ENCODE results near the gene KRT13.
A peak's percentile ranks its signal among the peaks of the same experiment; 100 is the strongest.

KRT13 gene

DNA sequence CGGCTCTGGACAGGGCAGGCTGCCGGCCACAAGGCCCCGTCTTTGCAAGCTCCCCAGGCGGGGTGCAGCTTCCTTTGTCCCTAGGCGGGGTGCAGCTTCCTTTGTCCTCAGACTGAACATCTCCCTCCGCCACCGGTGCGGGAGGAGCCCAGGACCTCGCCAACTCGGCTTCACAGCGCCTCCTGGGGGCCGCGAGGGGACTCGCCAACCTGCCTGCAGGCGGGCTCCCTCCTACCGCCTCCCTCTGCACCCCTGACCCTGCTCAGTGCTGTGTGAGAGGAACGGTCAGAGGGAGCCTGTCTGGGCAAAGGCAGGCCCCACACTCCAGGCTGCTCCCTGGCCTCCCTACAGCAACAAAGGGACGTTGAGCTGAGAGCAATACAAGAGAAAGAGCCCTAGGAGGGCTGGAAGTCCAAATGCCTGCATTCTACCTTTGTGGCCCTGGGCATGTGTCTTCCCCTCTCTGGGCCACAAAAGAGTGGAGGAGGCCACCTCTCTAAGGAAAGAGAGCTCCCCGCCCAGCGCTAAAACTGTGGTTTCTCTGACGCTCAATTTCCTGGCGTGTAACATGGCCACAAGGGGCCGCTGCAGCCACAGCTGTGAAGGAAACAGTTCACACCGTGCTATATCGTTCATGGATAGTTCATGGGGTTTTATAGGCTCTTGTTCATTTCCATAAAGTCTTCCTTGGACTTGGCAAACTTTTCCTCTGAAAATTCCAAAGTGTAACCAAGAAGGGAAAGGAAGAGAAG, 43.6 kb upstream of the KRT13 start:
- no peak overlapping the region for H3K4me3 ChIP-seq (ENCODE audit: low read depth, low read length)
- TF ChIP-seq, protein P1, sequence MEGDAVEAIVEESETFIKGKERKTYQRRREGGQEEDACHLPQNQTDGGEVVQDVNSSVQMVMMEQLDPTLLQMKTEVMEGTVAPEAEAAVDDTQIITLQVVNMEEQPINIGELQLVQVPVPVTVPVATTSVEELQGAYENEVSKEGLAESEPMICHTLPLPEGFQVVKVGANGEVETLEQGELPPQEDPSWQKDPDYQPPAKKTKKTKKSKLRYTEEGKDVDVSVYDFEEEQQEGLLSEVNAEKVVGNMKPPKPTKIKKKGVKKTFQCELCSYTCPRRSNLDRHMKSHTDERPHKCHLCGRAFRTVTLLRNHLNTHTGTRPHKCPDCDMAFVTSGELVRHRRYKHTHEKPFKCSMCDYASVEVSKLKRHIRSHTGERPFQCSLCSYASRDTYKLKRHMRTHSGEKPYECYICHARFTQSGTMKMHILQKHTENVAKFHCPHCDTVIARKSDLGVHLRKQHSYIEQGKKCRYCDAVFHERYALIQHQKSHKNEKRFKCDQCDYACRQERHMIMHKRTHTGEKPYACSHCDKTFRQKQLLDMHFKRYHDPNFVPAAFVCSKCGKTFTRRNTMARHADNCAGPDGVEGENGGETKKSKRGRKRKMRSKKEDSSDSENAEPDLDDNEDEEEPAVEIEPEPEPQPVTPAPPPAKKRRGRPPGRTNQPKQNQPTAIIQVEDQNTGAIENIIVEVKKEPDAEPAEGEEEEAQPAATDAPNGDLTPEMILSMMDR (IDR thresholded peaks at IDR 0.05; ENCODE audit: borderline replicate concordance, insufficient read depth, low read depth, low read length) = peak; percentile 84

- H3K4me3 ChIP-seq (ENCODE audit: low read depth, low read length) = no peak overlapping the region
- TF ChIP-seq, protein P1 (IDR thresholded peaks at IDR 0.05; ENCODE audit: borderline replicate concordance, insufficient read depth, low read depth, low read length) = no peak
Observed at GRCh38 chr17:41547921-41548843, 42.8 kb upstream of the KRT13 start.

DNA sequence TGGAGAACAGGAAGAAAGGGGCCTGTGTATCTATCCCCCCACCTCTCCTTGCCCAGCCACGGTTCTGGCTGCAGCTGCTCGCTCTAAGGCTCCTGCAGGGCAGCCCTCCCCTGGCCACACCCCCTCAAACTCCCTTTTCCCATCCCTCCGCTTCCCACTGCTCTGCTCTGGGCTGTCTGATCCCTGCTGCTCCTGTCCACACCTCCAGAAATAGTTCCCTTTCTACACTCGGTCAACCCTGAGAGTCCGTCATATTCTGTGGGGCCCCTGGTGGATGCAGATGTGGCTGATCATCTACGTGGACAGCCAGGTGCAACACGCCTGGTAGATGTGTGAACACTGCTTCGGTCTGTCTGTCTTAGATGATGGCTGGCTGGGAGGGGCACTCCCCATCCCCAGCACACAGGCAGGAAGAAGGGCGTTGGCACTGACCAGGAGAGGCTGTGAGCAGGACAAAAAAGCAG, 42.0 kb upstream of the KRT13 start:
- TF ChIP-seq, protein P1 (IDR thresholded peaks at IDR 0.05; ENCODE audit: borderline replicate concordance, insufficient read depth, low read depth, low read length) = no peak
- H3K4me3 ChIP-seq (ENCODE audit: low read depth, low read length) = no peak overlapping the region

DNA sequence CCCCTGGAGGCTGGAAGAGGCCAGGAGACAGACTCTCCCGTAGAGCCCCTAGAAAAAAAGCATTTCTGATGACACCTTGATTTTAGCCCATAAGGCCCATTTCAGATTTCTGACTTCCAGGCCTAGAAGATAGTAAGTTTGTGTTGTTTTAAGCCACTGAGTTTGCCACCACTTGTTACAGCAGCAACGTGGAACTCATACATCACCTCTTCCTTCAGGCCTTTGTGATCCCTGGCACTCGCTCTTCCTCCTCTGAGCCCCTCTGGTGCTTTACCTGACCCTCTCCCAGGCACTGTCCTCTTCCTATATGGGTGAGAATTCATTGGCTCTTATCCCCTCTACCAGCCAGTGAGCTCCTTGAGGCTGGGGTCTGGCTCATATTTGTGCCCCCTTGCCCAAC, 41.4 kb upstream of the KRT13 start:
- TF ChIP-seq, protein P1 (IDR thresholded peaks at IDR 0.05; ENCODE audit: borderline replicate concordance, insufficient read depth, low read depth, low read length) = no peak
- no peak overlapping the region for H3K4me3 ChIP-seq (ENCODE audit: low read depth, low read length)

DNA sequence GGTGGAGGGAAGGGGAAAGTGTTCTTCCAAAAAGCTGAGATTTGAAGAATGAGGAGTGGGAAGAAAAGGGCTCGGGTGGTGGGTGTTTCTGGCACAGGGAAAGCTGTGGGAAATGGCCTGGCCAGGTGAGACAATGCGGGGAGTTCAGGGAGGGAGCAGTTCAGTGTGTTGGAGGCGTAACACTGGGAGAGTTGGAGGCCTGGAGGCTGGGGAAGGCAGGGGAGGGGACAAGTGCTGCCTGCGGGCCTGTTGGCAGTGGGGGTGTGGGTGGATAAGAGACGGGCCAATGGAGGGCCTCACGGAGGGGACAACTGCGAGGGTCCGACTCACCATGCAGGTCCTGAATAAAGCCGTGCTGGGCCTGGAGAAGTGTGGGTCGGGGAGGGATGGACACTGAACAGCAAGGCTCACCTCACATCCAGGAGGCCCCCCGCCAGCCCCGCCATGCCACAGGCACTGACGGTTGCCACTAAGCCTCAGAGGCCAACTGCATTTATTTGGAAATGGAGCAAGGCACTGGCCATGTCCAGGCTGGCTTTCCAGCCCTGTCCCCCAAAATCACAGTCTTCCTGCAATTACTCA, 40.5 kb upstream of the KRT13 start:
- TF ChIP-seq, protein P1 (IDR thresholded peaks at IDR 0.05; ENCODE audit: borderline replicate concordance, insufficient read depth, low read depth, low read length) = no peak
- H3K4me3 ChIP-seq (ENCODE audit: low read depth, low read length) = no peak overlapping the region

GRCh38 chr17:41544935-41545334, 39.5 kb upstream of the KRT13 start:
- TF ChIP-seq, protein P1 (IDR thresholded peaks at IDR 0.05; ENCODE audit: borderline replicate concordance, insufficient read depth, low read depth, low read length) = no peak

More at GRCh38 chr17:41544935-41545334, 39.5 kb upstream of the KRT13 start:
- H3K4me3 ChIP-seq (ENCODE audit: low read depth, low read length) = no peak overlapping the region

All from GM12875 (cell line).